HFFc6 (cell line): ENCODE data around the gene ARPC2. TPM values are rescaled to one million over a fixed set of nuclear protein-coding genes. Genes with fewer than 3 reads are reported as not detected.

Source experiments
- DNase-seq: peaks from one replicate; pipeline ENCODE4 v3.0.0-alpha.2; 2018
- H3K27ac Mint-ChIP-seq: 2 replicates; pipeline ENCODE4 v1.8.0; 2020; ENCODE audit warnings: mild to moderate bottlenecking, mixed read lengths
- H3K27me3 Mint-ChIP-seq: 2 replicates; pipeline ENCODE4 v1.8.0; 2021; ENCODE audit warnings: mild to moderate bottlenecking, moderate library complexity, mixed read lengths; ENCODE audit not compliant: insufficient read depth
- H3K36me3 Mint-ChIP-seq: 2 replicates; pipeline ENCODE4 v1.8.0; 2021; ENCODE audit warnings: low read depth, mixed read lengths
- H3K4me1 Mint-ChIP-seq: 2 replicates; pipeline ENCODE4 v1.8.0; 2020; ENCODE audit warnings: low read depth, mixed read lengths
- H3K4me3 Mint-ChIP-seq: 2 replicates; pipeline ENCODE4 v1.8.0; 2020; ENCODE audit warnings: mild to moderate bottlenecking, moderate library complexity, mixed read lengths
- H3K9me3 Mint-ChIP-seq: 2 replicates; pipeline ENCODE4 v1.8.0; 2020; ENCODE audit warnings: mild to moderate bottlenecking, mixed read lengths
- microRNA-seq: library from miRNA; unstranded; fragments of <30 nt; microRNA quantifications from one replicate; pipeline ENCODE4, GENCODE V29; 2019
- total RNA-seq, 6 experiments: library from RNA; stranded (reverse); fragmentation: NEBNext Ultra II Directional; extraction: Animal tissue kit (Norgen Biotek cat#: 25700); gene quantifications; 2 replicates in 1 of 6; 3 replicates in 5 of 6; pipeline ENCODE4 v1.2.3, GENCODE V29; 2021
- TF ChIP-seq, protein P1 (sequence below): fragments of 200-600 bp; sonication (generic); IDR thresholded peaks from 2 replicates; pipeline ENCODE4 v1.5.0; 2021; ENCODE audit warnings: antibody characterized with exemption, mild to moderate bottlenecking

The ARPC2 gene
- total RNA-seq, 6 experiments from 2014 or later, result 458 to 516 (median 500) TPM

DNA sequence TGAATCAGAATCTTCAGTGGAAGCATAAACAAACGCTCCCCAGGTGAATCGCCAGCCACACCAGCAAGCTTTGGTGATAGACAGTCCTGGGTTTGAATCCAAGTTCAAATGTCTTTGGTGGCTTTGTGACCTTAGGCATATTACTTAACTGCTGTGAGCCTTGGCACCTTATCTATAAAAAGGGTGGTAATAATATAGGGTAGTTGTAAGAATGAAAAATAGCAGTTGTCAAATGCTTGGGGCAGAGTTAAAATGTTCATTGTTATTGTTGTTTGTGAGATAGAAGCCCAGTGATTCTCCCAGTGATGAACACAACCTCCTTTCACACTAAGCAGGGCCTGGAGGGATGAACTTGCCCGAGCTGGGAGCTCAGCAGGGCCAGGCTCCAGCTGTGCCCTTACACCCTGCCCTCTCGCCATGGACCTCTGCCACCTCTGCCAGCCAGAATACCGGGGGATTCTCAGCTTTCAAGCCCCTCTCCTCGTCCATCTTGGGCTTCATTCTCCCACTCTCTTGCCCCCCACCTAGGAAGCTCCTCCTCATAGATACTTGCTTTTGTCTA is 81.4 kb downstream of the ARPC2 start:
- TF ChIP-seq, protein P1, sequence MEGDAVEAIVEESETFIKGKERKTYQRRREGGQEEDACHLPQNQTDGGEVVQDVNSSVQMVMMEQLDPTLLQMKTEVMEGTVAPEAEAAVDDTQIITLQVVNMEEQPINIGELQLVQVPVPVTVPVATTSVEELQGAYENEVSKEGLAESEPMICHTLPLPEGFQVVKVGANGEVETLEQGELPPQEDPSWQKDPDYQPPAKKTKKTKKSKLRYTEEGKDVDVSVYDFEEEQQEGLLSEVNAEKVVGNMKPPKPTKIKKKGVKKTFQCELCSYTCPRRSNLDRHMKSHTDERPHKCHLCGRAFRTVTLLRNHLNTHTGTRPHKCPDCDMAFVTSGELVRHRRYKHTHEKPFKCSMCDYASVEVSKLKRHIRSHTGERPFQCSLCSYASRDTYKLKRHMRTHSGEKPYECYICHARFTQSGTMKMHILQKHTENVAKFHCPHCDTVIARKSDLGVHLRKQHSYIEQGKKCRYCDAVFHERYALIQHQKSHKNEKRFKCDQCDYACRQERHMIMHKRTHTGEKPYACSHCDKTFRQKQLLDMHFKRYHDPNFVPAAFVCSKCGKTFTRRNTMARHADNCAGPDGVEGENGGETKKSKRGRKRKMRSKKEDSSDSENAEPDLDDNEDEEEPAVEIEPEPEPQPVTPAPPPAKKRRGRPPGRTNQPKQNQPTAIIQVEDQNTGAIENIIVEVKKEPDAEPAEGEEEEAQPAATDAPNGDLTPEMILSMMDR, result no peak
- no peaks in the 10 kb centered on the region for H3K36me3 Mint-ChIP-seq
- H3K27ac Mint-ChIP-seq, result peak overlapping the region; percentile 61
- peaks cover 27% of the 10 kb centered on the region for H3K4me1 Mint-ChIP-seq
- no peaks in the 10 kb centered on the region for H3K9me3 Mint-ChIP-seq
- H3K27me3 Mint-ChIP-seq, result peaks cover 9% of the 10 kb centered on the region; the same call in 1 of the 2 replicates
- no peak for DNase-seq
- no peak overlapping the region for H3K4me3 Mint-ChIP-seq

- Mint-ChIP-seq H3K27me3 (peaks cover 9% of the 10 kb centered on the region), H3K4me3 (no peak overlapping the region), H3K27ac (no peak overlapping the region), H3K4me1 (peaks cover 27% of the 10 kb centered on the region), H3K36me3 (no peaks in the 10 kb centered on the region), H3K9me3 (no peaks in the 10 kb centered on the region)
- no peak for DNase-seq
- TF ChIP-seq, protein P1, result no peak
These were observed 83.2 kb downstream of the ARPC2 start for GRCh38 chr2:218300141-218300540.

DNA sequence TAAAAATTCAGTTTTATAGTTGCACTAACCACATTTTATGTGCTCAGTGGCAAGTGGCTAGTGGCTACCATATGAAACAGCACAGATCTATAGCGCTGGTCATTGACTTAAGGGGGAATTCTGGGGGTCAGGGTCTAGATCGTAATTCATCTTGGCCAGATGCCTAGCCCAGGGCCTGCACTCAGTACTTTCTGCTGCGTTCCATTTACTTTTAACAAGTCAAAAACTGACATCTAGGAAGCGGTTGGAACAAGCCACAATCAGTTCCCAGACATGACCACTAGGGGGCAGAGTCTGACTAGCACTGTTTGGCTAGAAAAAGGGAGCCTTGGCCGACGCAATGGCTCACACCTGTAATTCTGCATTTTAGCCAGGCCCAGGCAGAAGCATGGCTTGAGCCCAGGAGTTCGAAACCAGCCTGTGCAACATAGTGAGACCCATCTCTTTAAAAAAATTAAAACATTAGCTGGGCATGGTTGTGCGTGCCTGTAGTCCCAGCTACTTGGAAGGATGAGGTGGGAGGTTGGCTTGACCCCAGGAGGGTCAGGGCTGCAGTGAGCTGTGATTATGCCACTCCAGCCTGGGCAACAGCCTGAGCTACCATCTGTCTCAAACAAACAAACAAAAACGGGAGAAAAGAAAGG is 84.3 kb downstream of the ARPC2 start:
- no peaks in the 10 kb centered on the region for H3K36me3 Mint-ChIP-seq
- peaks cover 11% of the 10 kb centered on the region for H3K27me3 Mint-ChIP-seq
- no peak overlapping the region for H3K4me3 Mint-ChIP-seq
- H3K9me3 Mint-ChIP-seq, result no peaks in the 10 kb centered on the region
- peaks cover 22% of the 10 kb centered on the region for H3K4me1 Mint-ChIP-seq
- DNase-seq, result peak; percentile 68
- TF ChIP-seq, protein P1, result peak; percentile 99
- no peak overlapping the region for H3K27ac Mint-ChIP-seq

Small RNA genes within 50 kb of the gene (microRNA-seq; reads per million reads assigned to microRNA genes)
- 3.1 reads per million for gene MIR6513

Other genes starting within 250 kb of the ARPC2 start
- 100 to 1,000 TPM; 113 to 139 (median 126) TPM for gene TNS1, start 214.2 kb upstream of the ARPC2 start, total RNA-seq
- not detected for gene RUFY4, start 147.9 kb upstream of the ARPC2 start, total RNA-seq
- gene CXCR2, start 91.2 kb upstream of the ARPC2 start, total RNA-seq, result not detected
- gene CXCR1, start 50.2 kb upstream of the ARPC2 start, total RNA-seq, result not detected
- gene GPBAR1, start 43.8 kb downstream of the ARPC2 start, total RNA-seq, result under 1 TPM in 5 of 6 experiments, not detected in 1; 0.10 to 0.17 (median 0.12) TPM
- gene AAMP, start 52.9 kb downstream of the ARPC2 start, total RNA-seq, result 10 to 100 TPM; 71.6 to 91.3 (median 80.4) TPM
- gene PNKD, start 53.3 kb downstream of the ARPC2 start, total RNA-seq, result 10 to 100 TPM; 50.8 to 62.8 (median 57.7) TPM
- gene TMBIM1, start 75.3 kb downstream of the ARPC2 start, total RNA-seq, result 100 to 1,000 TPM; 163 to 187 (median 176) TPM
- not detected for gene CATIP, start 139.7 kb downstream of the ARPC2 start, total RNA-seq
- under 1 TPM; 0.05 to 0.16 (median 0.11) TPM for gene SLC11A1, start 165.1 kb downstream of the ARPC2 start, total RNA-seq
- gene CTDSP1, start 182.7 kb downstream of the ARPC2 start, total RNA-seq, result 10 to 100 TPM; 72.0 to 82.0 (median 75.5) TPM
- not detected for gene VIL1, start 201.9 kb downstream of the ARPC2 start, total RNA-seq